Measurements from ENCODE around the gene LTB4R2.
A peak's percentile ranks its signal among the peaks of the same experiment; 100 is the strongest.

The LTB4R2 gene

GRCh38 chr14:24299255-24300191 is 10.4 kb upstream of the LTB4R2 start, which contains the start of the genes DHRS1 and NOP9:
Gene DHRS1 (minus strand): TSS chr14:24299780. CDS start chr14:24299106, 674 bp downstream.
Gene NOP9 (plus strand): TSS chr14:24299850. CDS start chr14:24299955, 105 bp downstream.
- Histone ChIP-seq H3K4me1 (ENCODE audit: control insufficient read depth, insufficient read depth, low read length) (peaks cover 12% of the 10 kb centered on the region), H3K36me3 (ENCODE audit: control insufficient read depth in 2 of 2, insufficient read depth in 1 of 2, low read length in 2 of 2) (peaks cover 21 to 57% of the 10 kb centered on the region in 2 experiments), H3K9me3 (ENCODE audit: control insufficient read depth, insufficient read depth, low read depth, low read length) (no peaks in the 10 kb centered on the region), H3K27ac (ENCODE audit: extremely low read depth, low read depth, low read length) (peak within 1 kb of the TSS; percentile 71), H3K4me3 (ENCODE audit: low read depth, low read length) (peak within 1 kb of the TSS; percentile 85)
- ChIA-PET POLR2A (interaction anchor here (0.7 to 5.4 kb wide), 8 partner anchors 9 to 158 kb away, joined by 3 to 62 read pairs (median 5); partner anchors contain the start of genes CIDEB, EMC9, MDP1 and RABGGTA), CTCF (interaction anchor here (0.7 to 5.7 kb wide), 12 partner anchors 9 to 138 kb away, joined by 3 to 133 read pairs (median 4); partner anchors contain the start of genes CIDEB, IRF9, LTB4R2 and TINF2)
- no peak for TF ChIP-seq ZNF48 (tag by site-specific recombination; IDR thresholded peaks at IDR 0.05)
- no peak for TF ChIP-seq ZSCAN23 (tag by site-specific recombination; IDR thresholded peaks at IDR 0.05)
- no peak for TF ChIP-seq TCF7L2 (IDR thresholded peaks at IDR 0.05; ENCODE audit: borderline replicate concordance, low read depth, low read length)
- TF ChIP-seq ZNF544 (tag by site-specific recombination; IDR thresholded peaks at IDR 0.05), result no peak
- TF ChIP-seq ZNF777 (tag by site-specific recombination; IDR thresholded peaks at IDR 0.05; ENCODE audit: borderline replicate concordance), result no peak
- peak; percentile 98 for TF ChIP-seq KLF9 (tag by site-specific recombination; IDR thresholded peaks at IDR 0.05; ENCODE audit: low read depth)
- TF ChIP-seq INSM2 (tag by site-specific recombination; IDR thresholded peaks at IDR 0.05), result 0 out of 2 replicates have a peak, but pooled peaks have one; percentile 27
- TF ChIP-seq ZNF654 (tag by site-specific recombination; IDR thresholded peaks at IDR 0.05; ENCODE audit: low read depth), result no peak
- TF ChIP-seq SP3 (tag by site-specific recombination; IDR thresholded peaks at IDR 0.05), result peak; percentile 89
- no peak for TF ChIP-seq REST (tag by site-specific recombination; IDR thresholded peaks at IDR 0.05)
- TF ChIP-seq ZBTB10 (tag by site-specific recombination; IDR thresholded peaks at IDR 0.05), result peak; percentile 71
- 0 out of 2 replicates have a peak, but pooled peaks have one; percentile 17 for TF ChIP-seq PBX3 (CRISPR knock-in tag; IDR thresholded peaks at IDR 0.05)
- peak; percentile 70 for TF ChIP-seq ZBTB11 (tag by site-specific recombination; conservative IDR thresholded peaks at IDR 0.05; ENCODE audit: low read depth)
- TF ChIP-seq KLF7 (tag by site-specific recombination; IDR thresholded peaks at IDR 0.05; ENCODE audit: borderline replicate concordance), result 0 out of 2 replicates have a peak, but pooled peaks have one; percentile 54
- TF ChIP-seq ZNF707 (tag by site-specific recombination; IDR thresholded peaks at IDR 0.05), result no peak
- peak; percentile 42 for TF ChIP-seq SP2 (tag by site-specific recombination; IDR thresholded peaks at IDR 0.05)
- TF ChIP-seq KLF1 (tag by site-specific recombination; IDR thresholded peaks at IDR 0.05), result peak; percentile 87
- no peak for TF ChIP-seq MEIS1 (CRISPR knock-in tag; IDR thresholded peaks at IDR 0.05; ENCODE audit: borderline replicate concordance)
- TF ChIP-seq ZBTB17 (tag by site-specific recombination; IDR thresholded peaks at IDR 0.05), result peak; percentile 85
- peak; percentile 79 for TF ChIP-seq PATZ1 (tag by site-specific recombination; IDR thresholded peaks at IDR 0.05)
- TF ChIP-seq SP7 (tag by site-specific recombination; IDR thresholded peaks at IDR 0.05), result peak; percentile 57; the same call in 1 of the 2 replicates
